HEK293 (cell line): ENCODE results near the gene ITPRIPL2.

Experiments
- MYNN ChIP-seq: fragments of 450-650 bp; formaldehyde crosslinking; IDR thresholded peaks from 2 replicates; pipeline ENCODE4 v1.5.1; 2016; ENCODE audit warnings: missing biosample characterization, missing genetic modification characterization, borderline replicate concordance
- ZBTB21 ChIP-seq: fragments of 450-650 bp; formaldehyde crosslinking; IDR thresholded peaks from 2 replicates; pipeline ENCODE4 v1.5.1; 2017; ENCODE audit warnings: missing biosample characterization, missing genetic modification characterization
- ZNF121 ChIP-seq: fragments of 450-650 bp; formaldehyde crosslinking; IDR thresholded peaks from 2 replicates; pipeline ENCODE4 v1.5.1; 2016; ENCODE audit warnings: missing biosample characterization, missing genetic modification characterization
- ZNF138 ChIP-seq: fragments of 450-650 bp; formaldehyde crosslinking; IDR thresholded peaks from 2 replicates; pipeline ENCODE4 v1.5.1; 2016; ENCODE audit warnings: missing biosample characterization, missing genetic modification characterization, borderline replicate concordance
- ZNF280D ChIP-seq: fragments of 450-650 bp; formaldehyde crosslinking; IDR thresholded peaks from 2 replicates; pipeline ENCODE4 v1.5.1; 2016; ENCODE audit warnings: missing biosample characterization, missing genetic modification characterization
- ZNF292 ChIP-seq: fragments of 450-650 bp; formaldehyde crosslinking; IDR thresholded peaks from 2 replicates; pipeline ENCODE4 v1.5.1; 2016; ENCODE audit warnings: low read depth, missing biosample characterization, missing genetic modification characterization, borderline replicate concordance
- ZNF37A ChIP-seq: fragments of 450-650 bp; IDR thresholded peaks from 2 replicates; pipeline ENCODE4 v1.5.1; 2018; ENCODE audit warnings: missing biosample characterization, missing genetic modification characterization
- ZNF544 ChIP-seq: fragments of 450-650 bp; formaldehyde crosslinking; IDR thresholded peaks from 2 replicates; pipeline ENCODE4 v1.5.0; 2017; ENCODE audit warnings: missing biosample characterization, missing genetic modification characterization
- ZNF571 ChIP-seq: fragments of 450-650 bp; formaldehyde crosslinking; IDR thresholded peaks from 2 replicates; pipeline ENCODE4 v1.5.0; 2017; ENCODE audit warnings: missing biosample characterization, missing genetic modification characterization
- ZNF585B ChIP-seq: fragments of 450-650 bp; formaldehyde crosslinking; IDR thresholded peaks from 2 replicates; pipeline ENCODE4 v1.5.1; 2016; ENCODE audit warnings: missing biosample characterization, missing genetic modification characterization
- TF ChIP-seq, protein P1 (sequence below): fragments of 450-650 bp; formaldehyde crosslinking; IDR thresholded peaks from 2 replicates; pipeline ENCODE4 v1.5.1; 2016; ENCODE audit warnings: missing biosample characterization, missing genetic modification characterization
- TF ChIP-seq, protein P2 (sequence below): fragments of 450-650 bp; formaldehyde crosslinking; IDR thresholded peaks from 2 replicates; pipeline ENCODE4 v1.5.1; 2016; ENCODE audit warnings: missing biosample characterization, missing genetic modification characterization
- TF ChIP-seq, protein P3 (sequence below): fragments of 450-650 bp; formaldehyde crosslinking; IDR thresholded peaks from 2 replicates; pipeline ENCODE4 v1.5.1; 2016; ENCODE audit warnings: missing biosample characterization, missing genetic modification characterization

DNA sequence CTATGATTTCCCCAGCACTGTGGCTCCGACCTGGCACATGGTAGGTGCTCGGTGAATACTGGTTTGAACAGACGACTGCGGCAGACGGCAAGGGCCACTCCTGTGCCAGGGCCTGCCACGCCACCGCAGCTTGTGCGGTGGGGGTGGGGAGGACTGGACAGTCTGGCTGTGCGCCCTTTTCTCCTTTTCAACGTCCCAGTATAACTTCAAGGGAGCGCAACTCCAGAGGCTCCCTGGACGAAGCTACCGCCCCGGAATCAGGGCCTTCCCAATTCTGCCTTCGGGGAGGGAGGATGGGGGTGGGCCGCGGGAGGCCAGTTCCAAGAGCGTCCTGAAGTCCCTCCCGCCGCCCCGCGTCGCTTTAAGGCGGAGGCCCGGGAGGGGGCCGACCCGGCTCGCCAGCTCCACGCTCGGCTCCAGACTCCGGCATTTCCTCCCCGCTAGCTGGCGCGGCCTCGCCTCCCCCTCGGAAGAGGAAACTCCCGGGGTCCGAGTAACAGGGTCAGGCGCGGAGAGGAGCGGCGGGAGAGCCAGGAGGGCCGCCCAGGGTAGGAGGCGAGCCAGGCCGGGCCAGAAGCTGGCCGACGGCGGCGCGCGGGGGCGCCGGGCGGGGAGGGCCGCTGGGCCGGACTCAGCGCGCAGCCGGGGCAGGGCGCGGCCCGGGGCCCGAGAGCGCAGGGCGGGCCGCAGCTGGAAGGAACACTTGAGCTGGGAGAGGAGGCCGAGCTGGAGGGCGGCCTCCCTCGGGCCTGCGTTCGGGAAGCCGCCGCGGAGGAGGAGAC lies at the start of gene ITPRIPL2:
- TF ChIP-seq, protein P1, sequence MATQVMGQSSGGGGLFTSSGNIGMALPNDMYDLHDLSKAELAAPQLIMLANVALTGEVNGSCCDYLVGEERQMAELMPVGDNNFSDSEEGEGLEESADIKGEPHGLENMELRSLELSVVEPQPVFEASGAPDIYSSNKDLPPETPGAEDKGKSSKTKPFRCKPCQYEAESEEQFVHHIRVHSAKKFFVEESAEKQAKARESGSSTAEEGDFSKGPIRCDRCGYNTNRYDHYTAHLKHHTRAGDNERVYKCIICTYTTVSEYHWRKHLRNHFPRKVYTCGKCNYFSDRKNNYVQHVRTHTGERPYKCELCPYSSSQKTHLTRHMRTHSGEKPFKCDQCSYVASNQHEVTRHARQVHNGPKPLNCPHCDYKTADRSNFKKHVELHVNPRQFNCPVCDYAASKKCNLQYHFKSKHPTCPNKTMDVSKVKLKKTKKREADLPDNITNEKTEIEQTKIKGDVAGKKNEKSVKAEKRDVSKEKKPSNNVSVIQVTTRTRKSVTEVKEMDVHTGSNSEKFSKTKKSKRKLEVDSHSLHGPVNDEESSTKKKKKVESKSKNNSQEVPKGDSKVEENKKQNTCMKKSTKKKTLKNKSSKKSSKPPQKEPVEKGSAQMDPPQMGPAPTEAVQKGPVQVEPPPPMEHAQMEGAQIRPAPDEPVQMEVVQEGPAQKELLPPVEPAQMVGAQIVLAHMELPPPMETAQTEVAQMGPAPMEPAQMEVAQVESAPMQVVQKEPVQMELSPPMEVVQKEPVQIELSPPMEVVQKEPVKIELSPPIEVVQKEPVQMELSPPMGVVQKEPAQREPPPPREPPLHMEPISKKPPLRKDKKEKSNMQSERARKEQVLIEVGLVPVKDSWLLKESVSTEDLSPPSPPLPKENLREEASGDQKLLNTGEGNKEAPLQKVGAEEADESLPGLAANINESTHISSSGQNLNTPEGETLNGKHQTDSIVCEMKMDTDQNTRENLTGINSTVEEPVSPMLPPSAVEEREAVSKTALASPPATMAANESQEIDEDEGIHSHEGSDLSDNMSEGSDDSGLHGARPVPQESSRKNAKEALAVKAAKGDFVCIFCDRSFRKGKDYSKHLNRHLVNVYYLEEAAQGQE (tag by site-specific recombination): no peak
- TF ChIP-seq, protein P2, sequence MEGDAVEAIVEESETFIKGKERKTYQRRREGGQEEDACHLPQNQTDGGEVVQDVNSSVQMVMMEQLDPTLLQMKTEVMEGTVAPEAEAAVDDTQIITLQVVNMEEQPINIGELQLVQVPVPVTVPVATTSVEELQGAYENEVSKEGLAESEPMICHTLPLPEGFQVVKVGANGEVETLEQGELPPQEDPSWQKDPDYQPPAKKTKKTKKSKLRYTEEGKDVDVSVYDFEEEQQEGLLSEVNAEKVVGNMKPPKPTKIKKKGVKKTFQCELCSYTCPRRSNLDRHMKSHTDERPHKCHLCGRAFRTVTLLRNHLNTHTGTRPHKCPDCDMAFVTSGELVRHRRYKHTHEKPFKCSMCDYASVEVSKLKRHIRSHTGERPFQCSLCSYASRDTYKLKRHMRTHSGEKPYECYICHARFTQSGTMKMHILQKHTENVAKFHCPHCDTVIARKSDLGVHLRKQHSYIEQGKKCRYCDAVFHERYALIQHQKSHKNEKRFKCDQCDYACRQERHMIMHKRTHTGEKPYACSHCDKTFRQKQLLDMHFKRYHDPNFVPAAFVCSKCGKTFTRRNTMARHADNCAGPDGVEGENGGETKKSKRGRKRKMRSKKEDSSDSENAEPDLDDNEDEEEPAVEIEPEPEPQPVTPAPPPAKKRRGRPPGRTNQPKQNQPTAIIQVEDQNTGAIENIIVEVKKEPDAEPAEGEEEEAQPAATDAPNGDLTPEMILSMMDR (tag by site-specific recombination): 0 out of 2 replicates have a peak, but pooled peaks have one; percentile 32
- TF ChIP-seq ZNF37A (tag by site-specific recombination) (no peak), ZNF292 (tag by site-specific recombination) (no peak), ZNF121 (tag by site-specific recombination) (no peak), ZNF544 (tag by site-specific recombination) (no peak), ZNF571 (no peak), ZBTB21 (no peak), MYNN (tag by site-specific recombination) (no peak), ZNF138 (no peak), ZNF585B (tag by site-specific recombination) (no peak), ZNF280D (tag by site-specific recombination) (no peak)
- TF ChIP-seq, protein P3, sequence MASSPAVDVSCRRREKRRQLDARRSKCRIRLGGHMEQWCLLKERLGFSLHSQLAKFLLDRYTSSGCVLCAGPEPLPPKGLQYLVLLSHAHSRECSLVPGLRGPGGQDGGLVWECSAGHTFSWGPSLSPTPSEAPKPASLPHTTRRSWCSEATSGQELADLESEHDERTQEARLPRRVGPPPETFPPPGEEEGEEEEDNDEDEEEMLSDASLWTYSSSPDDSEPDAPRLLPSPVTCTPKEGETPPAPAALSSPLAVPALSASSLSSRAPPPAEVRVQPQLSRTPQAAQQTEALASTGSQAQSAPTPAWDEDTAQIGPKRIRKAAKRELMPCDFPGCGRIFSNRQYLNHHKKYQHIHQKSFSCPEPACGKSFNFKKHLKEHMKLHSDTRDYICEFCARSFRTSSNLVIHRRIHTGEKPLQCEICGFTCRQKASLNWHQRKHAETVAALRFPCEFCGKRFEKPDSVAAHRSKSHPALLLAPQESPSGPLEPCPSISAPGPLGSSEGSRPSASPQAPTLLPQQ (tag by site-specific recombination): peak; percentile 77
